GM12872 (cell line): Measurements from ENCODE around the gene GOT1.

Experiments used
- CTCF ChIP-seq: IDR thresholded peaks from 3 replicates; pipeline ENCODE4 v1.5.1; 2011; ENCODE audit warnings: low read depth, mild to moderate bottlenecking, low read length, moderate library complexity; ENCODE audit not compliant: insufficient read depth

Gene GOT1

GRCh38 chr10:99387541-99387940, 42.9 kb downstream of the GOT1 start:
- TF ChIP-seq CTCF: no peak

- no peak for TF ChIP-seq CTCF
Observed at GRCh38 chr10:99387071-99387470, 43.4 kb downstream of the GOT1 start.

GRCh38 chr10:99382176-99382575, 48.2 kb downstream of the GOT1 start:
- TF ChIP-seq CTCF: no peak

- no peak for TF ChIP-seq CTCF
Observed at GRCh38 chr10:99375426-99375825, 55.0 kb downstream of the GOT1 start.

GRCh38 chr10:99374972-99375371, 55.5 kb downstream of the GOT1 start:
- no peak for TF ChIP-seq CTCF

- TF ChIP-seq CTCF: no peak
Observed at GRCh38 chr10:99374526-99374925, 55.9 kb downstream of the GOT1 start.

GRCh38 chr10:99372546-99373271, 57.7 kb downstream of the GOT1 start:
- TF ChIP-seq CTCF: no peak
